Measurements from ENCODE around the gene ANKRD50.

DNA sequence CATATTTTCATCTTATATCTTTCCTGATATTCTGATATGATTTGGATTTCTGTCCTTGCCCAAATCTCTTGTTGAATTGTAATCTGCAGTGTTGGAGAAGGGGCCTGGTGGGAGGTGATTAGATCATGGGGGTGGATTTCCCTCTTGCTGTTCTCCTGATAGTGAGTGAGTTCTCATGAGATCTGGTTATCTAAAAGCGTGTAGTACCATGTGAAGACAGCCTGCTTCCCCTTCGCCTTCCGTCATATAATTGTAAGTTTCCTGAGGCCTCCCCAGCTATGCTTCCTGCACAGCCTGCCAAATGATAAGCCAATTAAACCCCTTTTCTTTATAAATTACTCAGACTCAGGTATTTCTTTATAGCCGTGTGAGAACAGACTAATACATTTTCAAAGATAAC is 77.2 kb downstream of the ANKRD50 start:
- TF ChIP-seq CTCF (IDR thresholded peaks at IDR 0.05) (no peak), EP300 (IDR thresholded peaks at IDR 0.05) (no peak), POLR2A (IDR thresholded peaks at IDR 0.05) (no peak), POLR2AphosphoS5 (IDR thresholded peaks at IDR 0.05) (no peak)

Data from suprapubic skin (tissue), 4 donors.